AG20443 (cell line): ENCODE measurements around the gene PGAM2.

ENCODE experiments used
- DNase-seq: peaks from one replicate; pipeline ENCODE4 v3.0.0; 2012; ENCODE audit warnings: low spot score, mixed read lengths

The PGAM2 gene

GRCh38 chr7:44103923-44104859, 38.8 kb upstream of the PGAM2 start, which contains the start of gene AEBP1:
AEBP1 (plus strand) TSS chr7:44104345; CDS start chr7:44104666, 321 bp downstream.
- peak; percentile 66 for DNase-seq

- no peak for DNase-seq
Measured at GRCh38 chr7:44103566-44103922, 38.2 kb upstream of the PGAM2 start.

GRCh38 chr7:44102846-44103565, 37.6 kb upstream of the PGAM2 start:
- DNase-seq, result no peak

- peak; percentile 90 for DNase-seq
Measured at GRCh38 chr7:44101966-44102845, 36.8 kb upstream of the PGAM2 start.

- DNase-seq, result no peak
Measured at GRCh38 chr7:44101303-44101965, 36.1 kb upstream of the PGAM2 start.

- DNase-seq, result peak; percentile 69
Measured at GRCh38 chr7:44100458-44101302, 35.3 kb upstream of the PGAM2 start.

GRCh38 chr7:44099669-44100068, 34.3 kb upstream of the PGAM2 start:
- DNase-seq, result no peak

- no peak for DNase-seq
Measured at GRCh38 chr7:44098092-44099068, 33.0 kb upstream of the PGAM2 start.

GRCh38 chr7:44097064-44097932, 31.9 kb upstream of the PGAM2 start:
- DNase-seq, result no peak

GRCh38 chr7:44096326-44096881, 31.0 kb upstream of the PGAM2 start:
- no peak for DNase-seq

- DNase-seq, result no peak
Measured at GRCh38 chr7:44095781-44096180, 30.4 kb upstream of the PGAM2 start.

GRCh38 chr7:44094883-44095592, 29.7 kb upstream of the PGAM2 start:
- DNase-seq, result no peak

- no peak for DNase-seq
Measured at GRCh38 chr7:44094365-44094764, 29.0 kb upstream of the PGAM2 start.

- no peak for DNase-seq
Measured at GRCh38 chr7:44093102-44093641, 27.8 kb upstream of the PGAM2 start.

GRCh38 chr7:44087911-44088838, 22.8 kb upstream of the PGAM2 start:
- DNase-seq, result peak; percentile 82

- no peak for DNase-seq
Measured at GRCh38 chr7:44086627-44087026, 21.3 kb upstream of the PGAM2 start.
